Ovary (tissue), 9 donors: ENCODE data around the gene KDM3A. TPM values are rescaled to one million over a fixed set of nuclear protein-coding genes. Genes with fewer than 3 reads are reported as not detected.

Experiments
- DNase-seq, 5 donors: peaks; one replicate each; pipeline ENCODE4 v3.0.0-alpha.2; 2019 to 2020
- H3K27ac ChIP-seq, 2 donors: fragments of 200-600 bp; one replicate each; pipeline versions ENCODE4 v1.5.1 to v1.8.0; 2019 to 2022
- H3K27me3 ChIP-seq: fragments of 200-600 bp; one replicate; pipeline ENCODE4 v1.8.0; 2022
- H3K36me3 ChIP-seq: fragments of 200-600 bp; sonication (generic); one replicate; pipeline ENCODE4 v1.5.1; 2019
- H3K4me1 ChIP-seq: one replicate; pipeline ENCODE4 v1.8.1; 2013; ENCODE audit warnings: mild to moderate bottlenecking, moderate library complexity; ENCODE audit not compliant: insufficient read depth
- H3K4me3 ChIP-seq: fragments of 200-600 bp; sonication (generic); one replicate; pipeline ENCODE4 v1.5.1; 2017
- H3K9me3 ChIP-seq, 2 donors: fragments of 200-600 bp in 1 of 2; sonication (generic) in 1 of 2; one replicate each; pipeline versions ENCODE4 v1.5.1 to v1.8.1; 2013 to 2019; ENCODE audit warnings: mild to moderate bottlenecking in 1 of 2, moderate library complexity in 1 of 2
- EP300 ChIP-seq: sonication (generic); formaldehyde crosslinking; IDR thresholded peaks from one replicate; pipeline ENCODE4 v1.6.1; 2017; ENCODE audit warnings: antibody characterized with exemption
- POLR2A ChIP-seq: fragments of 450-650 bp; IDR thresholded peaks from one replicate; pipeline ENCODE4 v1.6.1; 2017; ENCODE audit warnings: antibody characterized with exemption, mild to moderate bottlenecking, moderate library complexity
- WGBS, 3 donors: extraction: QIAGEN DNeasy Blood & Tissue Kit in 1 of 3; methylation state at CpG; one replicate each; pipeline versions ENCODE4 v1.1.5 to v1.1.7; 2013 to 2017; 5-methylcytosine and 5-hydroxymethylcytosine counted together
- intact Hi-C, 4 donors: fragments of 100-400 bp; cut with DNase I; formaldehyde crosslinking; loops; one replicate each; pipeline versions ENCODE4 v1.11.0 to v1.15.1; 2022 to 2023
- polyA plus RNA-seq, 2 donors: library from polyadenylated mRNA; stranded (reverse); fragments of 200-250 nt in 1 of 2; fragments of 350-450 nt in 1 of 2; fragmentation: Illumina TruSeq in 1 of 2; extraction: RNeasy Lipid Tissue Mini Kit (QIAGEN cat#74804) in 1 of 2; gene quantifications; one replicate each; pipeline ENCODE4 v1.2.3, GENCODE V29; 2013 to 2014
- total RNA-seq, 7 donors: library from RNA; depleted of rRNA in 2 of 7; stranded (reverse); fragments of >200 nt in 2 of 7; fragmentation: NEBNext Ultra II Directional in 3 of 7; extraction: Animal tissue kit (Norgen Biotek cat#: 25700) in 3 of 7; gene quantifications; one replicate each; pipeline versions ENCODE4 v1.1.0 to v1.2.4, GENCODE V29; 2016 to 2023
- TF ChIP-seq, protein P1 (sequence below), 3 donors: fragments of 450-650 bp in 2 of 3; fragments of 200-600 bp in 1 of 3; IDR thresholded peaks; one replicate each; pipeline versions ENCODE4 v1.5.1 to v1.8.0; 2016 to 2022; ENCODE audit warnings: antibody characterized with exemption in 3 of 3, mild to moderate bottlenecking in 1 of 3
- donor health status: DM: no; HTN: no; CAD: no; lungs with moderate emphysema.
- donor health status: DM: no; HTN: no; CAD: no.
- donor health status: Bipolar disorder and iron deficiency.
- donor health status: DM: yes; HTN: yes; CAD: no.
- donor health status: DM: no; HTN: no; CAD: no.
- donor health status: DM: yes; HTN: yes; CAD: no.

The KDM3A gene
- total and polyA plus RNA-seq, 9 donors = 23.3 to 58.4 (median 40.8) TPM

DNA sequence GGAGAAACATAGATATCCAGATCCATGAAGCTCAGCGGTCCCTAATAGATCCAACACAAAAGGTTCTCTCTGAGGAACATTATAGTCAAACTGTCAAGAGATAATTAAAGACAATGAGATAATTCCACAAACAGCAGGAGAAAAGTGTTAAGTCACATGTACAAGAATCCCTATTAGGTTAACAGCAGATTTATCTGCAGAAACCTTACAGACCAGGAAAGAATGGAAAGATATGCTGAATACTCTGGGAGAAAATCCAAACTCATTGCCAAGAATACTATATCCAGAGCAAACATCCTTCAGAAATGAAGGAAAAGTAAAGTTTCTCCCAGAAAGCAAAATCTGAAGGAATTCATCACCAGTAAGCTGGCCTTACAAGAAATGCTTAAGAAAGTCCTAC, 10.8 kb upstream of the KDM3A start:
- intact Hi-C loops = loop anchor here in 1 of 4 donors (5.0 kb wide), 1 partner anchor 228 kb away; no protein-coding TSS in a partner anchor
- H3K4me1 ChIP-seq = no peaks in the 10 kb centered on the region
- TF ChIP-seq POLR2A = no peak
- TF ChIP-seq, protein P1, sequence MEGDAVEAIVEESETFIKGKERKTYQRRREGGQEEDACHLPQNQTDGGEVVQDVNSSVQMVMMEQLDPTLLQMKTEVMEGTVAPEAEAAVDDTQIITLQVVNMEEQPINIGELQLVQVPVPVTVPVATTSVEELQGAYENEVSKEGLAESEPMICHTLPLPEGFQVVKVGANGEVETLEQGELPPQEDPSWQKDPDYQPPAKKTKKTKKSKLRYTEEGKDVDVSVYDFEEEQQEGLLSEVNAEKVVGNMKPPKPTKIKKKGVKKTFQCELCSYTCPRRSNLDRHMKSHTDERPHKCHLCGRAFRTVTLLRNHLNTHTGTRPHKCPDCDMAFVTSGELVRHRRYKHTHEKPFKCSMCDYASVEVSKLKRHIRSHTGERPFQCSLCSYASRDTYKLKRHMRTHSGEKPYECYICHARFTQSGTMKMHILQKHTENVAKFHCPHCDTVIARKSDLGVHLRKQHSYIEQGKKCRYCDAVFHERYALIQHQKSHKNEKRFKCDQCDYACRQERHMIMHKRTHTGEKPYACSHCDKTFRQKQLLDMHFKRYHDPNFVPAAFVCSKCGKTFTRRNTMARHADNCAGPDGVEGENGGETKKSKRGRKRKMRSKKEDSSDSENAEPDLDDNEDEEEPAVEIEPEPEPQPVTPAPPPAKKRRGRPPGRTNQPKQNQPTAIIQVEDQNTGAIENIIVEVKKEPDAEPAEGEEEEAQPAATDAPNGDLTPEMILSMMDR (IDR thresholded peaks at IDR 0.05) = no peak
- TF ChIP-seq EP300 = no peak
- 82 to 98% (median 87%) methylated on average over 1 of the region's 1 CpG for WGBS, 3 donors
- H3K36me3 ChIP-seq = no peaks in the 10 kb centered on the region
- H3K4me3 ChIP-seq = no peak overlapping the region
- DNase-seq = no peak
- H3K9me3 ChIP-seq = no peaks in the 10 kb centered on the region
- no peaks in the 10 kb centered on the region for H3K27me3 ChIP-seq
- no peak overlapping the region for H3K27ac ChIP-seq

DNA sequence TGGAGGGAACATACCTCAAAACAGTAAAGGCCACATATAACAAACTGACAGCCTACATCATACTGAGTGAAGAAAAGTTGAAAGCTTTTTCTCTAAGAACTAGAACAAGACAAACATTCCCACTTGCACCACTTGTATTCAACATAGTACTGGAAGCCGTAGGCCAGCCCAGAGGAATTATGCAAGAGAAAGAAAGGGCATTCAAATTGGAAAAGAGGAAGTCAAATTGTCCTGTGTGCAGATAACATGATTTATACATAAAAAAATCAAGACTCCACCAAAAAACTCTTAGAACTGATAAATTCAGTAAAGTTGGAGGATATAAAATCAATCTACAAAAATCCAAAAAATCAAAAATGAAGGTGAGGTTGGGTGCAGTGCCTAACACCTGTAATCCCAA, 8.0 kb upstream of the KDM3A start:
- H3K36me3 ChIP-seq = no peaks in the 10 kb centered on the region
- no peak for DNase-seq
- H3K27me3 ChIP-seq = no peaks in the 10 kb centered on the region
- H3K9me3 ChIP-seq = no peaks in the 10 kb centered on the region
- intact Hi-C loops = loop anchor here in 1 of 4 donors (5.0 kb wide), 1 partner anchor 231 kb away; no protein-coding TSS in a partner anchor
- no peak overlapping the region for H3K4me3 ChIP-seq
- no peaks in the 10 kb centered on the region for H3K4me1 ChIP-seq
- 75 to 91% (median 78%) methylated on average over 1 of the region's 1 CpG for WGBS, 3 donors
- H3K27ac ChIP-seq = no peak overlapping the region
- TF ChIP-seq, protein P1 (IDR thresholded peaks at IDR 0.05) = no peak
- TF ChIP-seq EP300 (no peak), POLR2A (no peak)

DNA sequence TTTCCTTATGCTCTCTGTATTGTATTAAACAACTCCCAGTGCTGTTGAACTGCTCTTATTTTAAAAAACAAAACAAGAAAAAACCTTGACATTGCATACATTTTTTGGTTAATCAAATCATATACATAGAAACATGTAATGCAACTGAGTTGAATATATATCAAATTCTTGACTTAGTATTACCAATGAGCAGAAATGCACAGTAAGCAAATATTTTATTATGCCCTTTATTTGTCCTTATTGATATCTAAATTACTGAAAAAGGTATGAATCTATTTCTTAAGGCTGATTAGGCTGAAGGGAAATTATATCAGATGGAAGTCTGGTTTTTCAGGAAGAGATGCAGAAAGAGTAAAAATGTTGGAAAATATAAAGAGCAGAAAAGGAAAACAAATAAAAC, 6.9 kb upstream of the KDM3A start:
- Histone ChIP-seq H3K36me3 (no peaks in the 10 kb centered on the region), H3K27me3 (no peaks in the 10 kb centered on the region), H3K27ac (no peak overlapping the region), H3K9me3 (no peaks in the 10 kb centered on the region), H3K4me3 (no peak overlapping the region), H3K4me1 (no peaks in the 10 kb centered on the region)
- DNase-seq = no peak
- intact Hi-C loops = loop anchor here in 1 of 4 donors (5.0 kb wide), 1 partner anchor 232 kb away; no protein-coding TSS in a partner anchor
- no peak for TF ChIP-seq POLR2A

DNA sequence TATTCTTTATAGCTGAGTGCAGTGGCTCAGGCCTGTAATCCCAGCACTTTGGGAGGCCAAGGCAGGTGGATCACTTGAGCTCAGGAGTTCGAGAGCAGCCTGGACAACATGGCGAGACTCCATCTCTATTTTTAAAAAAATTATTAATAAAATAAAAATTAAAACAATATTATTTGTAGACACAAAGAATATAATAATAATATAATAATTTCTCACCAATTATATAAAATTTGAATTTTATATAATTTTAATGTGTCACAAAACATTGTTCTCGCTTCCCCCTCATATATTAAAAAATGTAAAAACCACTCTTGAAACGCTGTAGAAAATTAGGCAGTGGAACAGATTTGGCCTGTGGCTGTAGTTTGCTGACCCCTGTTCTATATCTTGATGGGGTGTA, 5.6 kb upstream of the KDM3A start:
- intact Hi-C loops = no loop called here
- Histone ChIP-seq H3K36me3 (no peaks in the 10 kb centered on the region), H3K27ac (no peak overlapping the region), H3K9me3 (no peaks in the 10 kb centered on the region), H3K4me3 (no peak overlapping the region), H3K27me3 (no peaks in the 10 kb centered on the region), H3K4me1 (no peaks in the 10 kb centered on the region)
- no peak for TF ChIP-seq EP300
- TF ChIP-seq, protein P1 (IDR thresholded peaks at IDR 0.05) = no peak
- TF ChIP-seq POLR2A = no peak
- DNase-seq = no peak
- WGBS, 3 donors = 90 to 93% (median 91%) methylated on average over 4 of the region's 4 CpGs

DNA sequence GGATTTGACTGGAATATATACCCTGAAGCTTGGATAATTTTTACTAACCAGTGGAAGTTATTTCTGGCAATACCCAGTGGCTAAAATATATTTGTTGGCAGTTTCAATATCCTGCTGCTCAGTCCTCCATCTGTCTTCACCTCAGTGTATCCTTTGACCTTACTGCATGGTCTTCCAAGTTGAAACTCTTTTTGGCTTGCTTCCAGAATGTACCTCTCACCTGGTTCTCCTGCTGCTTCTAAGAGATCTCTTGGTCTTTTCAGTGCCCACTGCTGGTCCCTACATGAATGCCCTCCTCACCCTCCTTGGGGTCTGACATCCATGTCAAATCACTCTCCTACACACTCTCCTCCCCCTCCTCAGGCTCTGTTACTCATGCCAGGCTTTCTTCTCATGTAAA, 4.8 kb upstream of the KDM3A start:
- Histone ChIP-seq H3K4me3 (no peak overlapping the region), H3K36me3 (no peaks in the 10 kb centered on the region), H3K27me3 (no peaks in the 10 kb centered on the region), H3K9me3 (no peaks in the 10 kb centered on the region), H3K27ac (no peak overlapping the region), H3K4me1 (no peaks in the 10 kb centered on the region)
- intact Hi-C loops = no loop called here
- no peak for TF ChIP-seq EP300
- TF ChIP-seq, protein P1 (IDR thresholded peaks at IDR 0.05) = no peak
- TF ChIP-seq POLR2A = no peak
- no peak for DNase-seq
